ENCODE results near the gene COPE. TPM values are rescaled to one million over a fixed set of nuclear protein-coding genes. Genes with fewer than 3 reads are reported as not detected.

The COPE gene
- total and polyA plus RNA-seq, 2 of the 8 experiments (the other 6 are each of a cell fraction or from before 2014, with no cell fraction given): 178 to 356 TPM

GRCh38 chr19:18929311-18929710, 10.1 kb upstream of the COPE start:
- no peak for DNase-seq (ENCODE audit: low read depth in 1 of 2, low spot score in 2 of 2)
- no peak overlapping the region for H3K4me2 ChIP-seq (ENCODE audit: insufficient read depth in 1 of 2, low read depth in 2 of 2, low read length in 2 of 2)
- peaks cover 0 to 10% (median 5%) of the 10 kb centered on the region in 4 experiments; a peak in 6 of 7 replicates for H3K4me1 ChIP-seq (replicated peaks in 1 of 4; ENCODE audit: control insufficient read depth in 3 of 4, insufficient read depth in 4 of 4, low read length in 3 of 4)
- no peak overlapping the region for H3K18ac ChIP-seq (ENCODE audit: extremely low read depth, low read length)
- H2BK12ac ChIP-seq (ENCODE audit: low read depth, low read length): no peak overlapping the region
- 97% methylated on average over 19 of the region's 25 CpGs; no CpG with 5 or more reads in 1 of the 2 experiments for whole genome bisulfite sequencing, 2 experiments (ENCODE audit: extremely low coverage in 1 of 2, insufficient coverage in 1 of 2, insufficient read length in 1 of 2, insufficient replicate concordance in 2 of 2, low coverage in 1 of 2, low lambda C conversion rate in 2 of 2, missing lambda C conversion rate in 1 of 2)
- H3K79me1 ChIP-seq (ENCODE audit: low read depth, low read length): no peaks in the 10 kb centered on the region
- no peaks in the 10 kb centered on the region for H3K9me3 ChIP-seq (ENCODE audit: insufficient read depth in 2 of 2, low read depth in 1 of 2, low read length in 1 of 2)
- no peak overlapping the region for H4K8ac ChIP-seq (ENCODE audit: extremely low read depth, insufficient read depth, low read length)
- H3K9ac ChIP-seq (replicated peaks in 1 of 4; ENCODE audit: extremely low read depth in 1 of 4, low read depth in 3 of 4, low read length in 3 of 4): no peak overlapping the region
- no peak overlapping the region for H4K5ac ChIP-seq (ENCODE audit: insufficient read length, low read depth, low read length)
- H3K79me2 ChIP-seq (ENCODE audit: control insufficient read depth in 1 of 2, insufficient read depth in 2 of 2, low read length in 2 of 2): no peaks in the 10 kb centered on the region
- H2AFZ ChIP-seq (ENCODE audit: low read length): no peak overlapping the region
- ChIA-PET POLR2A (ENCODE audit: partially characterized antibody) (interaction anchor here (0.6 to 8.3 kb wide), 11 partner anchors 8 to 357 kb away, joined by 3 to 94 read pairs (median 5); partner anchors contain the start of genes COPE and DDX49), CTCF (ENCODE audit: partially characterized antibody) (interaction anchor here (1.5 to 2.7 kb wide), 2 partner anchors 22 to 57 kb away, joined by 5 to 7 read pairs; no protein-coding TSS in a partner anchor)
- H3K4ac ChIP-seq (replicated peaks; ENCODE audit: insufficient read length, low read depth, low read length): no peak overlapping the region
- FAIRE-seq: no peak
- H2BK120ac ChIP-seq (replicated peaks; ENCODE audit: low read depth, low read length): no peak overlapping the region
- H3K27me3 ChIP-seq (replicated peaks in 1 of 4; ENCODE audit: control insufficient read depth in 3 of 4, extremely low read depth in 1 of 4, insufficient read depth in 3 of 4, low read length in 3 of 4): no peaks in the 10 kb centered on the region
- TF ChIP-seq, protein P1, sequence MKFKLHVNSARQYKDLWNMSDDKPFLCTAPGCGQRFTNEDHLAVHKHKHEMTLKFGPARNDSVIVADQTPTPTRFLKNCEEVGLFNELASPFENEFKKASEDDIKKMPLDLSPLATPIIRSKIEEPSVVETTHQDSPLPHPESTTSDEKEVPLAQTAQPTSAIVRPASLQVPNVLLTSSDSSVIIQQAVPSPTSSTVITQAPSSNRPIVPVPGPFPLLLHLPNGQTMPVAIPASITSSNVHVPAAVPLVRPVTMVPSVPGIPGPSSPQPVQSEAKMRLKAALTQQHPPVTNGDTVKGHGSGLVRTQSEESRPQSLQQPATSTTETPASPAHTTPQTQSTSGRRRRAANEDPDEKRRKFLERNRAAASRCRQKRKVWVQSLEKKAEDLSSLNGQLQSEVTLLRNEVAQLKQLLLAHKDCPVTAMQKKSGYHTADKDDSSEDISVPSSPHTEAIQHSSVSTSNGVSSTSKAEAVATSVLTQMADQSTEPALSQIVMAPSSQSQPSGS (IDR thresholded peaks at IDR 0.05; ENCODE audit: low read length): no peak
- H3K23ac ChIP-seq (ENCODE audit: insufficient read length): no peak overlapping the region
- H3K14ac ChIP-seq (ENCODE audit: insufficient read length): no peak overlapping the region
- no peak overlapping the region for H2BK15ac ChIP-seq (ENCODE audit: low read length)
- H3K23me2 ChIP-seq (ENCODE audit: low read depth, low read length): peaks cover 8% of the 10 kb centered on the region; the same call in 1 of the 2 replicates
- no peak overlapping the region for H3K4me3 ChIP-seq (ENCODE audit: extremely low read depth in 1 of 4, insufficient read depth in 2 of 4, low read depth in 3 of 4, low read length in 4 of 4)
- no peak overlapping the region for H2BK20ac ChIP-seq (ENCODE audit: low read length)
- H2AK5ac ChIP-seq (ENCODE audit: low read depth, low read length): no peak overlapping the region
- no peak overlapping the region for H3K56ac ChIP-seq (replicated peaks; ENCODE audit: insufficient read length, low read depth, low read length)
- no peak overlapping the region for H4K91ac ChIP-seq (replicated peaks; ENCODE audit: insufficient read length, low read length)
- H3K36me3 ChIP-seq (ENCODE audit: control insufficient read depth in 2 of 4, insufficient read depth in 4 of 4, low read length in 3 of 4): peaks cover 6 to 40% (median 18%) of the 10 kb centered on the region in 4 experiments
- H4K20me1 ChIP-seq (replicated peaks in 1 of 2; ENCODE audit: control insufficient read depth in 1 of 2, insufficient read depth in 2 of 2, low read length in 2 of 2): peaks cover 10 to 39% of the 10 kb centered on the region in 2 experiments
- no peak overlapping the region for H2BK5ac ChIP-seq (ENCODE audit: low read depth, low read length)
- no peak overlapping the region for H3K27ac ChIP-seq (ENCODE audit: low read depth, low read length)
